ENCODE data around the gene FLG2. TPM values are rescaled to one million over a fixed set of nuclear protein-coding genes. Genes with fewer than 3 reads are reported as not detected.
"Not testable (repeated sequence)": the region's sequence is repeated elsewhere in the genome, so short reads cannot be mapped to it uniquely, and the experiment has no call there.

The FLG2 gene
- total RNA-seq, 2 experiments from 2014 or later, result not detected

- POLR2A ChIA-PET, result no interaction called here
Observed at GRCh38 chr1:152313970-152314369, 45.8 kb downstream of the FLG2 start.

GRCh38 chr1:152313319-152313801 lies 46.4 kb downstream of the FLG2 start:
- ChIA-PET CTCF (no interaction called here), POLR2A (no interaction called here)

More at GRCh38 chr1:152313970-152314369, 45.8 kb downstream of the FLG2 start:
- CTCF ChIA-PET, result no interaction called here

- CTCF ChIA-PET, POLR2A ChIA-PET: not testable (repeated sequence)
Observed at GRCh38 chr1:152312169-152312568, 47.6 kb downstream of the FLG2 start.

- ChIA-PET CTCF (no interaction called here), POLR2A (no interaction called here)
Observed at GRCh38 chr1:152309955-152310354, 49.9 kb downstream of the FLG2 start.

GRCh38 chr1:152309320-152309901 lies 50.4 kb downstream of the FLG2 start:
- POLR2A ChIA-PET, CTCF ChIA-PET: not testable (repeated sequence)

GRCh38 chr1:152308758-152309157 lies 51.0 kb downstream of the FLG2 start:
- POLR2A ChIA-PET, CTCF ChIA-PET: not testable (repeated sequence)

GRCh38 chr1:152307970-152308369 lies 51.8 kb downstream of the FLG2 start:
- CTCF ChIA-PET, POLR2A ChIA-PET: not testable (repeated sequence)

GRCh38 chr1:152306123-152306522 lies 53.7 kb downstream of the FLG2 start:
- POLR2A ChIA-PET, CTCF ChIA-PET: not testable (repeated sequence)

- CTCF ChIA-PET, POLR2A ChIA-PET: not testable (repeated sequence)
Observed at GRCh38 chr1:152304773-152305172, 55.0 kb downstream of the FLG2 start.

- CTCF ChIA-PET, POLR2A ChIA-PET: not testable (repeated sequence)
Observed at GRCh38 chr1:152303139-152303872, 56.5 kb downstream of the FLG2 start.

Other genes starting within 250 kb of the FLG2 start
- gene TCHH, start 244.6 kb downstream of the FLG2 start, total RNA-seq, result under 1 TPM; 0.17 TPM
- gene RPTN, start 200.8 kb downstream of the FLG2 start, total RNA-seq, result not detected
- gene HRNR, start 135.8 kb downstream of the FLG2 start, total RNA-seq, result not detected
- not detected for gene FLG, start 34.8 kb downstream of the FLG2 start, total RNA-seq
- not detected for gene CRNN, start 54.3 kb upstream of the FLG2 start, total RNA-seq
- not detected for gene LCE5A, start 150.8 kb upstream of the FLG2 start, total RNA-seq
- not detected for gene CRCT1, start 154.5 kb upstream of the FLG2 start, total RNA-seq
- not detected for gene LCE3E, start 206.8 kb upstream of the FLG2 start, total RNA-seq
- not detected for gene LCE3D, start 220.5 kb upstream of the FLG2 start, total RNA-seq
- not detected for gene LCE3C, start 240.2 kb upstream of the FLG2 start, total RNA-seq

All from activated CD8-positive, alpha-beta memory T cell treated with anti-CD3 and anti-CD28 coated beads for 36 hours (primary cell).